Activated CD4-positive, alpha-beta memory T cell treated with anti-CD3 and anti-CD28 coated beads, Interleukin-2, amount 10 ng/mL, durations not matched to agents 7 days and 5 days (primary cell): Measurements from ENCODE around the gene DNAJC13. TPM values are rescaled to one million over a fixed set of nuclear protein-coding genes. Genes with fewer than 3 reads are reported as not detected.
A peak's percentile ranks its signal among the peaks of the same experiment; 100 is the strongest.

ENCODE experiments used
- CTCF ChIA-PET: fragments of 350-600 bp; sonication (Branson Sonifier 250); formaldehyde crosslinking; loops from one replicate; lab custom pipeline; 2021; ENCODE audit warnings: antibody characterized with exemption, inconsistent platforms; lab: Charles Lee
- POLR2A ChIA-PET: fragments of 350-600 bp; sonication (Branson Sonifier 250); formaldehyde crosslinking; loops from one replicate; lab custom pipeline; 2021; ENCODE audit warnings: antibody characterized with exemption; lab: Charles Lee
- DNase-seq: peaks from one replicate; pipeline ENCODE4 v3.0.0-alpha.2; 2020
- H3K27ac Mint-ChIP-seq: one replicate; pipeline ENCODE4 v1.8.0; 2021; ENCODE audit warnings: mild to moderate bottlenecking, mixed read lengths
- H3K27me3 Mint-ChIP-seq: one replicate; pipeline ENCODE4 v1.8.0; 2021; ENCODE audit warnings: mixed read lengths
- H3K36me3 Mint-ChIP-seq: one replicate; pipeline ENCODE4 v1.8.0; 2021; ENCODE audit warnings: low read depth, mixed read lengths
- H3K4me1 Mint-ChIP-seq: one replicate; pipeline ENCODE4 v1.8.0; 2021; ENCODE audit warnings: mixed read lengths
- H3K4me3 Mint-ChIP-seq: one replicate; pipeline ENCODE4 v1.8.0; 2021; ENCODE audit warnings: mild to moderate bottlenecking, mixed read lengths
- H3K9me3 Mint-ChIP-seq: one replicate; pipeline ENCODE4 v1.8.0; 2021; ENCODE audit warnings: mixed read lengths
- total RNA-seq, 2 experiments: library from RNA; stranded (reverse); gene quantifications; one replicate each; pipeline ENCODE4 v1.2.3, GENCODE V29; 2021

Gene DNAJC13
- total RNA-seq, 2 experiments from 2014 or later, result 31.0 to 36.7 TPM

GRCh38 chr3:132507657-132508056, 90.4 kb downstream of the DNAJC13 start:
- H3K9me3 Mint-ChIP-seq, result no peaks in the 10 kb centered on the region
- H3K36me3 Mint-ChIP-seq, result peaks cover 46% of the 10 kb centered on the region
- DNase-seq, result no peak
- no peak overlapping the region for H3K4me3 Mint-ChIP-seq
- H3K4me1 Mint-ChIP-seq, result peaks cover 7% of the 10 kb centered on the region
- ChIA-PET CTCF (no interaction called here), POLR2A (no interaction called here)
- no peaks in the 10 kb centered on the region for H3K27me3 Mint-ChIP-seq
- H3K27ac Mint-ChIP-seq, result no peak overlapping the region

GRCh38 chr3:132509096-132509495, 91.8 kb downstream of the DNAJC13 start:
- Mint-ChIP-seq H3K27me3 (no peaks in the 10 kb centered on the region), H3K36me3 (peaks cover 47% of the 10 kb centered on the region), H3K4me1 (peaks cover 7% of the 10 kb centered on the region), H3K4me3 (no peak overlapping the region), H3K9me3 (no peaks in the 10 kb centered on the region), H3K27ac (no peak overlapping the region)
- no peak for DNase-seq
- CTCF ChIA-PET, result interaction anchor here (1.4 kb wide), 1 partner anchor 132 kb away, joined by 3 read pairs; no protein-coding TSS in a partner anchor
- POLR2A ChIA-PET, result no interaction called here

- CTCF ChIA-PET, result interaction anchor here (1.4 kb wide), 1 partner anchor 132 kb away, joined by 3 read pairs; no protein-coding TSS in a partner anchor
- POLR2A ChIA-PET, result no interaction called here
Observed at GRCh38 chr3:132509506-132509905, 92.2 kb downstream of the DNAJC13 start.

GRCh38 chr3:132513057-132513456, 95.8 kb downstream of the DNAJC13 start:
- no peak overlapping the region for H3K27ac Mint-ChIP-seq
- H3K4me3 Mint-ChIP-seq, result no peak overlapping the region
- ChIA-PET CTCF (interaction anchor here (1.4 kb wide), 1 partner anchor 23 kb away, joined by 3 read pairs; no protein-coding TSS in a partner anchor), POLR2A (no interaction called here)
- peaks cover 10% of the 10 kb centered on the region for H3K4me1 Mint-ChIP-seq
- no peak for DNase-seq
- H3K27me3 Mint-ChIP-seq, result no peaks in the 10 kb centered on the region
- H3K36me3 Mint-ChIP-seq, result peaks cover 51% of the 10 kb centered on the region
- no peaks in the 10 kb centered on the region for H3K9me3 Mint-ChIP-seq

More at GRCh38 chr3:132509506-132509905, 92.2 kb downstream of the DNAJC13 start:
- Mint-ChIP-seq H3K27ac (no peak overlapping the region), H3K27me3 (no peaks in the 10 kb centered on the region), H3K9me3 (no peaks in the 10 kb centered on the region), H3K4me1 (peaks cover 7% of the 10 kb centered on the region), H3K36me3 (peaks cover 49% of the 10 kb centered on the region), H3K4me3 (no peak overlapping the region)
- DNase-seq, result no peak

GRCh38 chr3:132517311-132517710, 100.0 kb downstream of the DNAJC13 start:
- Mint-ChIP-seq H3K4me1 (peaks cover 12% of the 10 kb centered on the region), H3K4me3 (no peak overlapping the region), H3K36me3 (peaks cover 65% of the 10 kb centered on the region), H3K27me3 (no peaks in the 10 kb centered on the region), H3K27ac (no peak overlapping the region), H3K9me3 (no peaks in the 10 kb centered on the region)
- CTCF ChIA-PET, result no interaction called here
- POLR2A ChIA-PET, result no interaction called here
- DNase-seq, result no peak

- Mint-ChIP-seq H3K27me3 (no peaks in the 10 kb centered on the region), H3K27ac (no peak overlapping the region), H3K9me3 (no peaks in the 10 kb centered on the region), H3K4me1 (peaks cover 16% of the 10 kb centered on the region), H3K36me3 (peaks cover 71% of the 10 kb centered on the region), H3K4me3 (no peak overlapping the region)
- POLR2A ChIA-PET, result no interaction called here
- CTCF ChIA-PET, result interaction anchor here (1.4 to 2.3 kb wide), 2 partner anchors 15 to 123 kb away, joined by 3 to 5 read pairs; no protein-coding TSS in a partner anchor
- DNase-seq, result no peak
Observed at GRCh38 chr3:132519914-132520313, 102.6 kb downstream of the DNAJC13 start.

GRCh38 chr3:132521901-132522300, 104.6 kb downstream of the DNAJC13 start:
- POLR2A ChIA-PET, result no interaction called here

GRCh38 chr3:132522353-132522752, 105.1 kb downstream of the DNAJC13 start:
- peak overlapping the region; percentile 38 for H3K4me3 Mint-ChIP-seq
- H3K36me3 Mint-ChIP-seq, result peaks cover 70% of the 10 kb centered on the region
- no peak for DNase-seq
- H3K27me3 Mint-ChIP-seq, result no peaks in the 10 kb centered on the region
- CTCF ChIA-PET, result interaction anchor here (1.8 kb wide), 1 partner anchor 14 kb away, joined by 5 read pairs; no protein-coding TSS in a partner anchor
- peaks cover 13% of the 10 kb centered on the region for H3K4me1 Mint-ChIP-seq
- POLR2A ChIA-PET, result no interaction called here
- H3K27ac Mint-ChIP-seq, result peak overlapping the region; percentile 36
- H3K9me3 Mint-ChIP-seq, result no peaks in the 10 kb centered on the region

More at GRCh38 chr3:132521901-132522300, 104.6 kb downstream of the DNAJC13 start:
- Mint-ChIP-seq H3K4me3 (no peak overlapping the region), H3K36me3 (peaks cover 75% of the 10 kb centered on the region), H3K27me3 (no peaks in the 10 kb centered on the region), H3K9me3 (no peaks in the 10 kb centered on the region), H3K4me1 (peaks cover 16% of the 10 kb centered on the region), H3K27ac (no peak overlapping the region)
- CTCF ChIA-PET, result interaction anchor here (1.8 to 2.3 kb wide), 2 partner anchors 14 to 121 kb away, joined by 5 read pairs; no protein-coding TSS in a partner anchor
- no peak for DNase-seq

- peaks cover 44% of the 10 kb centered on the region for H3K36me3 Mint-ChIP-seq
- CTCF ChIA-PET, result interaction anchor here (0.6 to 0.8 kb wide), 2 partner anchors 109 to 1939 kb away, joined by 3 read pairs; no protein-coding TSS in a partner anchor
- H3K27ac Mint-ChIP-seq, result no peak overlapping the region
- POLR2A ChIA-PET, result no interaction called here
- no peaks in the 10 kb centered on the region for H3K27me3 Mint-ChIP-seq
- H3K4me3 Mint-ChIP-seq, result no peak overlapping the region
- DNase-seq, result no peak
- no peaks in the 10 kb centered on the region for H3K9me3 Mint-ChIP-seq
- no peaks in the 10 kb centered on the region for H3K4me1 Mint-ChIP-seq
Observed at GRCh38 chr3:132530624-132531023, 113.3 kb downstream of the DNAJC13 start.

GRCh38 chr3:132535575-132536441, 118.5 kb downstream of the DNAJC13 start:
- CTCF ChIA-PET, result interaction anchor here (0.7 to 7.2 kb wide), 18 partner anchors 11 to 184 kb away, joined by 3 to 100 read pairs (median 3); partner anchors contain the start of gene DNAJC13
- Mint-ChIP-seq H3K4me1 (peaks cover 3% of the 10 kb centered on the region), H3K36me3 (peaks cover 32% of the 10 kb centered on the region), H3K27me3 (no peaks in the 10 kb centered on the region), H3K4me3 (no peak overlapping the region), H3K27ac (no peak overlapping the region), H3K9me3 (no peaks in the 10 kb centered on the region)
- DNase-seq, result peak; percentile 51
- POLR2A ChIA-PET, result no interaction called here

- POLR2A ChIA-PET, result no interaction called here
- H3K9me3 Mint-ChIP-seq, result no peaks in the 10 kb centered on the region
- H3K4me1 Mint-ChIP-seq, result peaks cover 3% of the 10 kb centered on the region
- H3K27me3 Mint-ChIP-seq, result no peaks in the 10 kb centered on the region
- peaks cover 33% of the 10 kb centered on the region for H3K36me3 Mint-ChIP-seq
- no peak for DNase-seq
- CTCF ChIA-PET, result interaction anchor here (0.8 to 7.2 kb wide), 17 partner anchors 10 to 185 kb away, joined by 3 to 100 read pairs (median 4); partner anchors contain the start of genes DNAJC13 and UBA5
- H3K27ac Mint-ChIP-seq, result no peak overlapping the region
- no peak overlapping the region for H3K4me3 Mint-ChIP-seq
Observed at GRCh38 chr3:132536442-132537153, 119.3 kb downstream of the DNAJC13 start.

- no peak overlapping the region for H3K27ac Mint-ChIP-seq
- POLR2A ChIA-PET, result no interaction called here
- H3K9me3 Mint-ChIP-seq, result no peaks in the 10 kb centered on the region
- peaks cover 33% of the 10 kb centered on the region for H3K36me3 Mint-ChIP-seq
- no peak for DNase-seq
- no peaks in the 10 kb centered on the region for H3K27me3 Mint-ChIP-seq
- CTCF ChIA-PET, result interaction anchor here (0.8 to 7.2 kb wide), 7 partner anchors 9 to 123 kb away, joined by 3 to 100 read pairs (median 11); partner anchors contain the start of gene UBA5
- H3K4me3 Mint-ChIP-seq, result no peak overlapping the region
- H3K4me1 Mint-ChIP-seq, result peaks cover 10% of the 10 kb centered on the region
Observed at GRCh38 chr3:132537297-132537696, 120.0 kb downstream of the DNAJC13 start.
